Smooth muscle cell (in vitro differentiated cells): Measurements from ENCODE around the gene TFF3. TPM values are rescaled to one million over a fixed set of nuclear protein-coding genes. Genes with fewer than 3 reads are reported as not detected.
A peak's percentile ranks its signal among the peaks of the same experiment; 100 is the strongest.

Source experiments
- DNase-seq: peaks from one replicate; lab custom pipeline; 2025; ENCODE audit not compliant: unreplicated experiment; lab: John Stamatoyannopoulos, UW
- H2AFZ ChIP-seq: fragments of 200-600 bp; sonication (generic); 2 replicates; pipeline ENCODE4 v1.6.0; 2016; ENCODE audit warnings: antibody characterized with exemption, low read depth, mild to moderate bottlenecking
- H3F3A ChIP-seq: fragments of 200-600 bp; sonication (generic); 2 replicates; pipeline ENCODE4 v1.6.0; 2017; ENCODE audit warnings: antibody characterized with exemption, low read depth
- H3K27ac ChIP-seq: fragments of 200-600 bp; sonication (generic); 2 replicates; pipeline ENCODE4 v1.5.1; 2016; ENCODE audit warnings: low read depth, mild to moderate bottlenecking
- H3K27me3 ChIP-seq: fragments of 200-600 bp; sonication (generic); 2 replicates; pipeline ENCODE4 v1.6.1; 2016; ENCODE audit warnings: low read depth, mild to moderate bottlenecking
- H3K36me3 ChIP-seq: fragments of 200-600 bp; sonication (generic); 2 replicates; pipeline ENCODE4 v1.5.1; 2016; ENCODE audit warnings: low read depth
- H3K4me1 ChIP-seq: fragments of 200-600 bp; sonication (generic); 2 replicates; pipeline ENCODE4 v1.5.1; 2016; ENCODE audit warnings: low read depth
- H3K4me2 ChIP-seq: fragments of 200-600 bp; sonication (generic); 2 replicates; pipeline ENCODE4 v1.6.0; 2016; ENCODE audit warnings: mild to moderate bottlenecking
- H3K4me3 ChIP-seq: fragments of 200-600 bp; sonication (generic); 2 replicates; pipeline ENCODE4 v1.5.1; 2016; ENCODE audit warnings: mild to moderate bottlenecking
- H3K79me2 ChIP-seq: fragments of 200-600 bp; sonication (generic); 2 replicates; pipeline ENCODE4 v1.6.0; 2016; ENCODE audit warnings: low read depth, mild to moderate bottlenecking
- H3K9ac ChIP-seq: fragments of 200-600 bp; sonication (generic); 2 replicates; pipeline ENCODE4 v1.6.0; 2016; ENCODE audit warnings: low read depth
- H3K9me3 ChIP-seq: fragments of 200-600 bp; sonication (generic); replicated peaks from 2 replicates; pipeline ENCODE4 v1.5.1; 2016; ENCODE audit warnings: low read depth
- H4K20me1 ChIP-seq: fragments of 200-600 bp; sonication (generic); 2 replicates; pipeline ENCODE4 v1.6.0; 2016; ENCODE audit warnings: low read depth
- WGBS: methylation state at CpG from one replicate; pipeline ENCODE4 v1.1.7; 2016; ENCODE audit warnings: low lambda C conversion rate; 5-methylcytosine and 5-hydroxymethylcytosine counted together
- polyA plus RNA-seq: library from polyadenylated mRNA; unstranded; fragments of >200 nt; fragmentation: Nextera tagmentation; extraction: Ambion mirVana; gene quantifications from 2 replicates; pipeline ENCODE4 v1.2.1, GENCODE V29; 2016
- total RNA-seq: library from RNA; depleted of rRNA; stranded (reverse); fragments of >200 nt; gene quantifications from 2 replicates; pipeline ENCODE4 v1.2.3, GENCODE V29; 2014
- TF ChIP-seq, protein P1 (sequence below): fragments of 200-600 bp; sonication (generic); IDR thresholded peaks from 2 replicates; pipeline ENCODE4 v1.5.1; 2017; ENCODE audit warnings: borderline replicate concordance, mild to moderate bottlenecking, antibody characterized with exemption; ENCODE audit not compliant: insufficient read depth, poor library complexity, severe bottlenecking

TFF3 gene
- total and polyA plus RNA-seq, 2 experiments from 2014 or later, result 0.31 TPM; not detected in 1

DNA sequence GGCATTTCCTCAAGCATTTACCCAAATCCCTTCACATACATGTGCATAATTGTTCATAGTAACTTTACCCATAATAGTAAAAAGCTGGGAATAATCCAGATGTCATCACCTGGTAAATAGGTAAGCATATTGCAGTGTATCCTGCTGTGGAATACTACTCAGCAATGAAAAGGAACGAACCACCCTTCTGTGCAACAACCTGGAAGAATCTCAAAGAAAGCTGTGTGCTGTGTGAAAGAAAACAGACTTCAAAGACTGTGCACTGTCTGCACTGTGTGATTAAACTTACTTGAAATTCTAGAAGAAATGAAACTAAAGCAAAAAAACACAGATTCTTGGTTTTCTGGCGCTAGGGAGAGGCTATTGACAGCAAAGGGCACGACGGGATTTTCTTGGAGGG lies 22.1 kb upstream of the TFF3 start:
- Histone ChIP-seq H3K27ac (no peak overlapping the region), H3K9me3 (no peaks in the 10 kb centered on the region), H2AFZ (no peak overlapping the region), H3K9ac (no peak overlapping the region), H3K4me3 (no peak overlapping the region), H3F3A (no peaks in the 10 kb centered on the region), H3K27me3 (no peaks in the 10 kb centered on the region), H3K79me2 (no peaks in the 10 kb centered on the region), H3K36me3 (no peaks in the 10 kb centered on the region), H3K4me2 (no peak overlapping the region), H4K20me1 (no peaks in the 10 kb centered on the region), H3K4me1 (peaks cover 10% of the 10 kb centered on the region)
- DNase-seq, result no peak
- WGBS, result 91% methylated on average over 4 of the region's 4 CpGs
- TF ChIP-seq, protein P1, sequence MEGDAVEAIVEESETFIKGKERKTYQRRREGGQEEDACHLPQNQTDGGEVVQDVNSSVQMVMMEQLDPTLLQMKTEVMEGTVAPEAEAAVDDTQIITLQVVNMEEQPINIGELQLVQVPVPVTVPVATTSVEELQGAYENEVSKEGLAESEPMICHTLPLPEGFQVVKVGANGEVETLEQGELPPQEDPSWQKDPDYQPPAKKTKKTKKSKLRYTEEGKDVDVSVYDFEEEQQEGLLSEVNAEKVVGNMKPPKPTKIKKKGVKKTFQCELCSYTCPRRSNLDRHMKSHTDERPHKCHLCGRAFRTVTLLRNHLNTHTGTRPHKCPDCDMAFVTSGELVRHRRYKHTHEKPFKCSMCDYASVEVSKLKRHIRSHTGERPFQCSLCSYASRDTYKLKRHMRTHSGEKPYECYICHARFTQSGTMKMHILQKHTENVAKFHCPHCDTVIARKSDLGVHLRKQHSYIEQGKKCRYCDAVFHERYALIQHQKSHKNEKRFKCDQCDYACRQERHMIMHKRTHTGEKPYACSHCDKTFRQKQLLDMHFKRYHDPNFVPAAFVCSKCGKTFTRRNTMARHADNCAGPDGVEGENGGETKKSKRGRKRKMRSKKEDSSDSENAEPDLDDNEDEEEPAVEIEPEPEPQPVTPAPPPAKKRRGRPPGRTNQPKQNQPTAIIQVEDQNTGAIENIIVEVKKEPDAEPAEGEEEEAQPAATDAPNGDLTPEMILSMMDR, result no peak

DNA sequence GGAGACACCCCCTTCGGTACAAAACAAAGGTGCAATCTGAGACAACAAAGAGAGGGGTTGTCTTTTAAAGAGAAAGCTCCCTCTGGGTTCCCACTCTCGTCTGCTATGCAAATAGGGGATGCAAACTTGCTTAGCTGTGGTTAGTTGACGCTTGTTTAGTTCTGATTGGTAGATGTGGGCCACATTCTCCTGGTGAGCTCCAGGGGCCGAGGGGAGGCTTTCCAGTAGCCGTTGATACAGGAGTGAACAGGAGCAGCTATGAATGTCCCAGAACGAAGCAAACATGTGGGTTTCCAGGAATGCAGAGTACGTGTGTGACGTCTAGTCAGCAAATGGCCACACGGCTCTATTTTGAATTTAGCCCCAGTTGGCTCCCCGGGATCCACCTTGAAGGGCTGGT lies 20.8 kb upstream of the TFF3 start:
- WGBS, result 9% methylated on average over 10 of the region's 10 CpGs
- peak overlapping the region; percentile 14 for H3K4me3 ChIP-seq
- peak overlapping the region; percentile 75 for H3K4me2 ChIP-seq
- no peaks in the 10 kb centered on the region for H3K27me3 ChIP-seq
- no peaks in the 10 kb centered on the region for H3K36me3 ChIP-seq
- peak overlapping the region; percentile 10 for H3K27ac ChIP-seq
- DNase-seq, result no peak
- peak overlapping the region; percentile 73 for H2AFZ ChIP-seq
- H3K9ac ChIP-seq, result peak overlapping the region; percentile 7
- TF ChIP-seq, protein P1, result no peak
- no peaks in the 10 kb centered on the region for H3F3A ChIP-seq
- no peaks in the 10 kb centered on the region for H3K79me2 ChIP-seq
- H4K20me1 ChIP-seq, result no peaks in the 10 kb centered on the region
- H3K4me1 ChIP-seq, result peaks cover 10% of the 10 kb centered on the region
- no peaks in the 10 kb centered on the region for H3K9me3 ChIP-seq

- 78% methylated on average over 5 of the region's 5 CpGs for WGBS
- H3K27ac ChIP-seq, result no peak overlapping the region
- H3K36me3 ChIP-seq, result no peaks in the 10 kb centered on the region
- no peak overlapping the region for H3K4me3 ChIP-seq
- DNase-seq, result no peak
- no peaks in the 10 kb centered on the region for H4K20me1 ChIP-seq
- no peaks in the 10 kb centered on the region for H3K27me3 ChIP-seq
- no peak overlapping the region for H2AFZ ChIP-seq
- no peaks in the 10 kb centered on the region for H3K79me2 ChIP-seq
- no peak overlapping the region for H3K4me2 ChIP-seq
- TF ChIP-seq, protein P1, result no peak
- no peak overlapping the region for H3K9ac ChIP-seq
- H3K4me1 ChIP-seq, result peaks cover 10% of the 10 kb centered on the region
- H3K9me3 ChIP-seq, result no peaks in the 10 kb centered on the region
- H3F3A ChIP-seq, result no peaks in the 10 kb centered on the region
Measured at GRCh38 chr21:42332557-42333317, 17.5 kb upstream of the TFF3 start.

GRCh38 chr21:42331660-42332059 lies 16.5 kb upstream of the TFF3 start:
- no peaks in the 10 kb centered on the region for H3K27me3 ChIP-seq
- H3K79me2 ChIP-seq, result no peaks in the 10 kb centered on the region
- H3K4me3 ChIP-seq, result no peak overlapping the region
- no peaks in the 10 kb centered on the region for H4K20me1 ChIP-seq
- peaks cover 10% of the 10 kb centered on the region for H3K4me1 ChIP-seq
- H2AFZ ChIP-seq, result no peak overlapping the region
- H3K9ac ChIP-seq, result no peak overlapping the region
- H3F3A ChIP-seq, result no peaks in the 10 kb centered on the region
- no peaks in the 10 kb centered on the region for H3K36me3 ChIP-seq
- no peak overlapping the region for H3K27ac ChIP-seq
- no peak for DNase-seq
- H3K9me3 ChIP-seq, result no peaks in the 10 kb centered on the region
- no peak overlapping the region for H3K4me2 ChIP-seq
- TF ChIP-seq, protein P1, result no peak
